Adipocyte (in vitro differentiated cells): ENCODE data around the gene POR.
"Not testable (repeated sequence)": the region's sequence is repeated elsewhere in the genome, so short reads cannot be mapped to it uniquely, and the experiment has no call there.

Experiments
- DNase-seq: peaks from one replicate; pipeline ENCODE4 v3.0.0-alpha.2; 2015; ENCODE audit warnings: low read depth
- H3K27me3 ChIP-seq: replicated peaks from 2 replicates; pipeline ENCODE4 v1.7.0; 2013; ENCODE audit warnings: mild to moderate bottlenecking, low read length, moderate library complexity; ENCODE audit not compliant: control insufficient read depth, insufficient read depth
- H3K36me3 ChIP-seq: 2 replicates; pipeline ENCODE4 v1.7.0; 2013; ENCODE audit warnings: low read length, mild to moderate bottlenecking, moderate library complexity; ENCODE audit not compliant: control insufficient read depth, insufficient read depth, severe bottlenecking
- H3K4me1 ChIP-seq: 2 replicates; pipeline ENCODE4 v1.7.0; 2013; ENCODE audit warnings: mild to moderate bottlenecking, low read length, moderate library complexity; ENCODE audit not compliant: control insufficient read depth, insufficient read depth
- H3K4me3 ChIP-seq: 2 replicates; pipeline ENCODE4 v1.7.0; 2013; ENCODE audit warnings: mild to moderate bottlenecking, low read length, moderate library complexity
- H3K9ac ChIP-seq: 2 replicates; pipeline ENCODE4 v1.7.0; 2013; ENCODE audit warnings: mild to moderate bottlenecking, low read length, moderate library complexity
- H3K9me3 ChIP-seq: 2 replicates; pipeline ENCODE4 v1.7.0; 2013; ENCODE audit warnings: mild to moderate bottlenecking, low read length, moderate library complexity; ENCODE audit not compliant: control insufficient read depth

Gene POR

DNA sequence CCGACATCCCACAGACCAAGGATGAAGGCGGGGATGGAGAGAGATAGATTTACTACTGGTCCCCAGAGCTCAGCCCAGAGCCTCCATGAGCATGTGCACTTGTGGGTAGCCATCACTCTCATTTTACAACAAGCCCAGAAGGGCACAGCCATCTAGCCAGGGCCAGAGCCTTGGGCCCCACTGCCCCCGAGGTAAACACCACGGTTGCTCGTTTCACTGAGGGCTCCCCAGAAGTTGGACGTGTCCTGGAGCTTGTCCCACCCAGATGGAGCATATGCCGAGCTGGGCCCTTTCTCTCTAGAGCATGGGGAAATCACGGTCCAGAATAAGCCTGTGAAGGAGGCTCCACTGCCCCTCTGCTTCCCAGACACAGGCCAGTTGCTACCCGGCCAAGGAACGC, 88.4 kb downstream of the POR start:
- Histone ChIP-seq H3K9me3 (no peaks in the 10 kb centered on the region), H3K9ac (no peak overlapping the region), H3K27me3 (no peaks in the 10 kb centered on the region), H3K36me3 (peaks cover 25% of the 10 kb centered on the region), H3K4me3 (no peak overlapping the region), H3K4me1 (peaks cover 2% of the 10 kb centered on the region)
- no peak for DNase-seq

DNA sequence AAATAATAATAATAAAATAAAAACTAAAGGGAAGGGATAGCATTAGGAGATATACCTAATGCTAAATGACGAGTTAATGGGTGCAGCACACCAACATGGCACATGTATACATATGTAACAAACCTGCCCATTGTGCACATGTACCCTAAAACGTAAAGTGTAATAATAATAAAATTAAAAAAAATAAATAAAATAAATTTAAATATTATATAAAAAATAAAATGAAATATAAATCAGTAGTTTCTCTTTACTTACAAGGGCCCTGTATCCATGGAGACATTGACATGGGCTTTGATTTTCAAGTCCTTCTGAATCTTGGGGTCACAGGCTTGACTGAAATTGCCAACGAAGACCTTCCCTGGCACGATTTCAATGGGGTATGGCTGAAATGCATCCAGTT, 90.0 kb downstream of the POR start:
- H3K9me3 ChIP-seq, H3K9ac ChIP-seq, H3K4me3 ChIP-seq, DNase-seq, H3K27me3 ChIP-seq, H3K4me1 ChIP-seq: not testable (repeated sequence)
- peaks cover 20% of the 10 kb centered on the region for H3K36me3 ChIP-seq

GRCh38 chr7:76008156-76008687, 93.3 kb downstream of the POR start:
- H3K9ac ChIP-seq, result no peak overlapping the region
- H3K9me3 ChIP-seq, result no peaks in the 10 kb centered on the region
- no peak overlapping the region for H3K4me3 ChIP-seq
- peaks cover 9% of the 10 kb centered on the region for H3K36me3 ChIP-seq
- no peak for DNase-seq
- peaks cover 18% of the 10 kb centered on the region for H3K4me1 ChIP-seq
- no peaks in the 10 kb centered on the region for H3K27me3 ChIP-seq

- H3K4me1 ChIP-seq, result peaks cover 18% of the 10 kb centered on the region
- H3K36me3 ChIP-seq, result peaks cover 4% of the 10 kb centered on the region
- no peak overlapping the region for H3K4me3 ChIP-seq
- no peaks in the 10 kb centered on the region for H3K27me3 ChIP-seq
- no peaks in the 10 kb centered on the region for H3K9me3 ChIP-seq
- no peak overlapping the region for H3K9ac ChIP-seq
- no peak for DNase-seq
Measured at GRCh38 chr7:76009672-76010600, 95.0 kb downstream of the POR start.

DNA sequence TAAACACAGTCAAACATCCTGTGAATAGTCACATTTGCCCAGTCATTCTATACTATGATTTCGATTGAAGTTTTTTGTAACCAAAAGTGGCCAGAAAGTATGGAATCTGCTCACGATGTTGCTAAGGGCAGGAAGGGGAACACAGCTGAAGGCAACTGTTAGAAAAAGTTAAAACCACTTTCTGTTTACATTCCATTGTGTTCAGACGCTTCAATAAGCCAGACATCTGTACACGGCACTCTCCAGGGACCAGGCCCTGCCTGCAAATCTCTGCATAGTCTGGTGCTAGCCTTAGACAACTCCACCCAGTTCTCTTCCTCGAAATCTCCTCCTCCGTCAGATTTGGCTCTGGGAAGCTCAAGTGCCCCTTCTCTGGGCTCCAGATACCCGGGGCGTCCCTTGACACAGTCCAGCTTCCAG, 96.5 kb downstream of the POR start:
- peak; percentile 91 for DNase-seq
- Histone ChIP-seq H3K4me1 (peaks cover 18% of the 10 kb centered on the region), H3K9me3 (no peaks in the 10 kb centered on the region), H3K27me3 (no peaks in the 10 kb centered on the region), H3K36me3 (peaks cover 5% of the 10 kb centered on the region), H3K9ac (peak overlapping the region; percentile 52), H3K4me3 (peak overlapping the region; percentile 63)

GRCh38 chr7:76016191-76016947, 101.4 kb downstream of the POR start:
- Histone ChIP-seq H3K9me3 (no peaks in the 10 kb centered on the region), H3K4me3 (no peak overlapping the region), H3K27me3 (no peaks in the 10 kb centered on the region), H3K4me1 (peaks cover 8% of the 10 kb centered on the region), H3K36me3 (peaks cover 9% of the 10 kb centered on the region), H3K9ac (no peak overlapping the region)
- DNase-seq, result no peak

DNA sequence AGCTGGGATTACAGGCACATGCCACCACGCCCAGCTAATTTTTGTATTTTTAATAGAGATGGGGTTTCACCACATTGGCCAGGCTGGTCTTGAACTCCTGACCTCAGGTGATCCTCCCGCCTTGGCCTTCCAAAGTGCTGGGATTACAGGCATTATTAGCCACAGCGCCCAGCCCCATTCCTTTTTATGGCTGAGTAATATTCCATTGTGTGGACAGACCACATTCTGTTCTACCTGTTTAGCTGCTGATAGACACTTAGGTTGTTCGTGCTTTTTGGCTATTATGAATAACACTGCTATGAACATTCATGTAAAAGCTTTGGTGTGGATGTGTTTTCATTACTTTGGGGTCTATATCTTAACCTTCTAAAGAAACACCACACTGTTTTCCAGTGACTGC, 103.6 kb downstream of the POR start:
- not testable (repeated sequence) for H3K4me3 ChIP-seq, H3K27me3 ChIP-seq, H3K9ac ChIP-seq, H3K9me3 ChIP-seq, DNase-seq, H3K4me1 ChIP-seq
- H3K36me3 ChIP-seq, result peaks cover 24% of the 10 kb centered on the region

DNA sequence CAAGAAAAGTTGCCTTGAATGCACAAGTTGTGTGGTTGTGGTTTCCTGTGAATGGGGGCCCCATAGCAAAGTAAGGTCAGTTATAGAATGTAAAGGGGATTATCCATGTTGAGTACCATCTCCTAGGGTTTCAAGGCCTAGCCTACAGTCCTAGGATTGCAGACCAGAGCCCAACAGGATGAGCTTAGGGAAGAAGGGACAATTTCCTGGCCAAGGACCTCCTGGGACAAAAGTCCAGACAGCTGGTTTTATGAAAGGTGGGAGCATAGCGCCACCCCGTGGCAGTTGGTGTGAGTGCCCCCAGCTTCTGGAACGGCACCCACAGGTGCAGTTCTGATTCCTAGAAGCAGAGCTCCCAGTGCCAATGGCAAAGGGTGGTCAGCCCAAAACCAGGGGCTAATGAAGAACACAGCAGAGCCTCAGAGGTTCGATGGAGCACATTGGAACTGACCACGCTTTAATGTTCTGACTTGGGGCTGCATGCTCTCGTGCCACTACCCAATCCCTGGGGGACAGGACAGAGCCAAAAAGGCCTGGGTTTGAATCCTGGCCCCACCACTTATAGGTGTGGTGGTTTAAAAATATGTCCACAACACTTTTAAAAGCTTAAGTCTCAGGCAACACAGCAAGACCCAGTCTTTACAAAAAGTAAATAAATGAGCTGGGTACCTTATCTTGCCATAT, 105.2 kb downstream of the POR start:
- Histone ChIP-seq H3K27me3 (no peaks in the 10 kb centered on the region), H3K4me3 (no peak overlapping the region), H3K4me1 (no peaks in the 10 kb centered on the region), H3K36me3 (peaks cover 24% of the 10 kb centered on the region), H3K9ac (no peak overlapping the region), H3K9me3 (no peaks in the 10 kb centered on the region)
- DNase-seq, result peak; percentile 80

- DNase-seq, result no peak
- Histone ChIP-seq H3K4me1 (no peaks in the 10 kb centered on the region), H3K36me3 (peaks cover 23% of the 10 kb centered on the region), H3K27me3 (no peaks in the 10 kb centered on the region), H3K9me3 (no peaks in the 10 kb centered on the region), H3K4me3 (no peak overlapping the region), H3K9ac (no peak overlapping the region)
Measured at GRCh38 chr7:76022026-76022780, 107.2 kb downstream of the POR start.

GRCh38 chr7:76023002-76023401, 108.0 kb downstream of the POR start:
- Histone ChIP-seq H3K4me1 (no peaks in the 10 kb centered on the region), H3K36me3 (peaks cover 23% of the 10 kb centered on the region), H3K4me3 (no peak overlapping the region), H3K9ac (no peak overlapping the region), H3K9me3 (no peaks in the 10 kb centered on the region), H3K27me3 (no peaks in the 10 kb centered on the region)
- no peak for DNase-seq
